HG03139 (cell line): ENCODE data around the gene MS4A10.
"Not testable (repeated sequence)": the region's sequence is repeated elsewhere in the genome, so short reads cannot be mapped to it uniquely, and the experiment has no call there.

Source experiments
- ATAC-seq: cut with Tn5 transposase; IDR thresholded peaks from one replicate; pipeline ENCODE4 v1.9.1; 2021; ENCODE audit not compliant: unreplicated experiment

Gene MS4A10

GRCh38 chr11:60821827-60822599 lies 36.9 kb downstream of the MS4A10 start:
- ATAC-seq: no peak

- ATAC-seq: not testable (repeated sequence)
Measured at GRCh38 chr11:60823745-60824306, 38.7 kb downstream of the MS4A10 start.

- ATAC-seq: no peak
Measured at GRCh38 chr11:60825118-60825517, 40.0 kb downstream of the MS4A10 start.

- ATAC-seq: no peak
Measured at GRCh38 chr11:60825790-60826189, 40.7 kb downstream of the MS4A10 start.

GRCh38 chr11:60830478-60831142 lies 45.5 kb downstream of the MS4A10 start:
- ATAC-seq: no peak

- ATAC-seq: peak; percentile 77
Measured at GRCh38 chr11:60831143-60831500, 46.0 kb downstream of the MS4A10 start.

GRCh38 chr11:60831501-60832079 lies 46.5 kb downstream of the MS4A10 start:
- no peak for ATAC-seq

GRCh38 chr11:60834742-60835533 lies 49.8 kb downstream of the MS4A10 start:
- ATAC-seq: no peak

- no peak for ATAC-seq
Measured at GRCh38 chr11:60835534-60835846, 50.4 kb downstream of the MS4A10 start.

GRCh38 chr11:60836866-60837515 lies 51.9 kb downstream of the MS4A10 start:
- no peak for ATAC-seq

GRCh38 chr11:60838132-60838531 lies 53.0 kb downstream of the MS4A10 start:
- no peak for ATAC-seq

- ATAC-seq: no peak
Measured at GRCh38 chr11:60840470-60841430, 55.6 kb downstream of the MS4A10 start.

GRCh38 chr11:60841797-60842667 lies 56.9 kb downstream of the MS4A10 start, which contains the start of gene CCDC86:
Gene CCDC86, plus strand, starts transcription at chr11:60842113. Its CDS starts 12 bp downstream, at chr11:60842125.
- peak; percentile 85 for ATAC-seq

GRCh38 chr11:60842668-60843600 lies 57.8 kb downstream of the MS4A10 start:
- ATAC-seq: no peak

- ATAC-seq: no peak
Measured at GRCh38 chr11:60844045-60844869, 59.1 kb downstream of the MS4A10 start.

GRCh38 chr11:60844870-60845221 lies 59.7 kb downstream of the MS4A10 start:
- ATAC-seq: no peak

GRCh38 chr11:60845338-60845737 lies 60.2 kb downstream of the MS4A10 start:
- ATAC-seq: no peak
